ENCODE data around the gene CHRNB1. TPM values are rescaled to one million over a fixed set of nuclear protein-coding genes. Genes with fewer than 3 reads are reported as not detected.

CHRNB1 gene
- total and polyA plus RNA-seq, 2 of the 8 experiments (the other 6 are each of a cell fraction or from before 2014, with no cell fraction given): 14.1 to 28.2 TPM

DNA sequence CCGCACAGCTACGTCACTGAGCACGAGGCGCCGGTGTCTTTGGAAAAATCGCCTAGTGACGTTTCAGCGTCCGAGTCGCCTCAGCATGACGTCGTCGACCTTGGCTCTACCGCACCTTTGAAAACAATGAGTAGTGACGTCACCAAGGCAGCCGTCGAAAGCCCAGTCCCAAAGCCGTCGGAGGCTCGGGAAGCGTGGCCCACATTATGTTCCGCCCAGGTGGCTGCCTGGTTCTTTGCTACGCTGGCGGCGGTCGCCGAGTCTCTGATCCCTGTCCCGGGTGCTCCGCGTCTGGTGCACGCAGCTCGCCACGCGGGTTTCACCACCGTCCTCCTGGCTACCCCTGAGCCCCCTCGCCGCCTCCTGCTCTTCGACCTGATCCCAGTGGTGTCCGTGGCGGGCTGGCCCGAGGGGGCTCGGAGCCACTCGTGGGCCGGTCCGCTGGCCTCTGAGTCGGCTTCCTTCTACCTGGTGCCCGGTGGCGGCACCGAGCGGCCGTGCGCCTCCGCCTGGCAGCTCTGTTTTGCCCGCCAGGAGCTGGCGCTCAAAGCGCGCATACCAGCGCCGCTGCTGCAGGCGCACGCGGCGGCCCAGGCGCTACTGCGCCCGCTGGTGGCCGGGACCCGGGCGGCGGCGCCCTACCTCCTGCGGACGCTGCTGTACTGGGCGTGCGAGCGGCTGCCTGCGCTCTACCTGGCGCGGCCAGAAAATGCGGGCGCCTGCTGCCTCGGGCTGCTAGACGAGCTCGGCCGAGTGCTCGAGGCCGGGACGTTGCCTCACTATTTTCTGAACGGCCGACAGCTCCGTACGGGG, 8.1 kb upstream of the CHRNB1 start (continued):
- TF ChIP-seq HDAC2 (IDR thresholded peaks at IDR 0.05; ENCODE audit: borderline replicate concordance in 1 of 2, low read depth in 2 of 2, low read length in 2 of 2) (peak in 1 of 2 experiments; percentile 69; a peak in 1 of 4 replicates), TAF7 (optimal IDR thresholded peaks at IDR 0.05; ENCODE audit: borderline replicate concordance, low read depth, low read length) (peak; percentile 90), CHD1 (IDR thresholded peaks at IDR 0.05; ENCODE audit: low read depth, low read length) (peak; percentile 9; the same call in 1 of the 2 replicates), POLR2AphosphoS5 (IDR thresholded peaks at IDR 0.05; ENCODE audit: low read depth, low read length) (no peak; the same call in none of the 2 replicates), RBBP5 (IDR thresholded peaks at IDR 0.05; ENCODE audit: borderline replicate concordance, low read depth, low read length) (peak; percentile 62; the same call in 1 of the 2 replicates)
